Neural cell (in vitro differentiated cells): ENCODE results near the gene CPNE4. TPM values are rescaled to one million over a fixed set of nuclear protein-coding genes. Genes with fewer than 3 reads are reported as not detected.

ENCODE experiments used
- H2AFZ ChIP-seq: fragments of 200-600, 300-800 bp; sonication (generic), shearing (Covaris generic); 2 replicates; pipeline ENCODE4 v1.6.0; 2014; ENCODE audit warnings: low read depth, mild to moderate bottlenecking, antibody characterized with exemption, low read length, moderate library complexity
- H3F3A ChIP-seq: fragments of 200-600 bp; shearing (Covaris generic); 2 replicates; pipeline ENCODE4 v1.6.1; 2016; ENCODE audit warnings: mild to moderate bottlenecking, moderate library complexity, mixed read lengths, antibody characterized with exemption, low read length; ENCODE audit not compliant: insufficient read depth, poor library complexity, severe bottlenecking
- H3K27ac ChIP-seq: fragments of 200-600, 300-800 bp; sonication (generic), shearing (Covaris generic); 2 replicates; pipeline ENCODE4 v1.5.1; 2014; ENCODE audit warnings: mild to moderate bottlenecking, low read length, moderate library complexity
- H3K27me3 ChIP-seq: fragments of 300-800, 200-600 bp; sonication (generic), shearing (Covaris generic); 2 replicates; pipeline ENCODE4 v1.6.0; 2014; ENCODE audit warnings: mild to moderate bottlenecking, low read depth, low read length, moderate library complexity; ENCODE audit not compliant: insufficient read depth
- H3K36me3 ChIP-seq: fragments of 300-800, 200-600 bp; sonication (generic), shearing (Covaris generic); 2 replicates; pipeline ENCODE4 v1.5.1; 2014; ENCODE audit warnings: mild to moderate bottlenecking, antibody characterized with exemption, low read length, moderate library complexity; ENCODE audit not compliant: insufficient read depth
- H3K4me2 ChIP-seq: fragments of 300-800, 200-600 bp; sonication (generic), shearing (Covaris generic); 2 replicates; pipeline ENCODE4 v1.6.0; 2014; ENCODE audit warnings: mild to moderate bottlenecking, low read length
- H3K4me3 ChIP-seq: fragments of 300-800, 200-600 bp; sonication (generic), shearing (Covaris generic); 2 replicates; pipeline ENCODE4 v1.5.1; 2014; ENCODE audit warnings: mild to moderate bottlenecking, low read length, moderate library complexity
- H3K79me2 ChIP-seq: fragments of 200-600 bp; shearing (Covaris generic); replicated peaks from 2 replicates; pipeline ENCODE4 v1.6.0; 2014; ENCODE audit warnings: mild to moderate bottlenecking, low read length, moderate library complexity; ENCODE audit not compliant: insufficient read depth
- H3K9ac ChIP-seq: fragments of 300-800, 200-600 bp; sonication (generic), shearing (Covaris generic); 2 replicates; pipeline ENCODE4 v1.6.1; 2016; ENCODE audit warnings: mild to moderate bottlenecking, low read length, mixed read lengths
- H3K9me2 ChIP-seq: fragments of 200-600 bp; shearing (Covaris generic); 2 replicates; pipeline ENCODE4 v1.6.1; 2016; ENCODE audit warnings: mild to moderate bottlenecking, low read length, mixed read lengths; ENCODE audit not compliant: insufficient read depth
- H3K9me3 ChIP-seq: fragments of 200-600, 300-800 bp; sonication (generic), shearing (Covaris generic); 2 replicates; pipeline ENCODE4 v1.6.1; 2016; ENCODE audit warnings: mild to moderate bottlenecking, mixed run types, low read length, moderate library complexity, mixed read lengths
- H4K20me1 ChIP-seq: fragments of 200-600 bp; shearing (Covaris generic); 2 replicates; pipeline ENCODE4 v1.6.1; 2016; ENCODE audit warnings: mild to moderate bottlenecking, mixed run types; ENCODE audit not compliant: insufficient read depth
- CTCF ChIP-seq: fragments of 450-650 bp; IDR thresholded peaks from 2 replicates; pipeline ENCODE4 v1.5.1; 2014; ENCODE audit warnings: antibody characterized with exemption, mild to moderate bottlenecking, moderate library complexity; ENCODE audit not compliant: poor library complexity, severe bottlenecking
- EP300 ChIP-seq: fragments of 450-650 bp; conservative IDR thresholded peaks from 2 replicates; pipeline ENCODE4 v1.6.1; 2014; ENCODE audit warnings: antibody characterized with exemption, mild to moderate bottlenecking, moderate library complexity; ENCODE audit not compliant: poor library complexity, severe bottlenecking
- EZH2 ChIP-seq: fragments of 200-600, 300-800 bp; shearing (Covaris generic), sonication (generic); IDR thresholded peaks from 2 replicates; pipeline ENCODE4 v1.6.1; 2014; ENCODE audit warnings: antibody characterized with exemption, low read length, borderline replicate concordance, mild to moderate bottlenecking; ENCODE audit not compliant: insufficient read depth, poor library complexity, severe bottlenecking
- MXI1 ChIP-seq: fragments of 450-650 bp; conservative IDR thresholded peaks from 2 replicates; pipeline ENCODE4 v1.6.1; 2014; ENCODE audit warnings: antibody characterized with exemption, mild to moderate bottlenecking; ENCODE audit not compliant: poor library complexity, severe bottlenecking
- POLR2AphosphoS5 ChIP-seq: IDR thresholded peaks from 2 replicates; pipeline ENCODE4 v1.6.1; 2012
- RAD21 ChIP-seq: fragments of 450-650 bp; conservative IDR thresholded peaks from 2 replicates; pipeline ENCODE4 v1.6.1; 2014; ENCODE audit warnings: antibody characterized with exemption, mild to moderate bottlenecking, moderate library complexity
- REST ChIP-seq: IDR thresholded peaks from 2 replicates; pipeline ENCODE4 v1.6.1; 2012; ENCODE audit warnings: borderline replicate concordance
- SMC3 ChIP-seq: fragments of 450-650 bp; conservative IDR thresholded peaks from 2 replicates; pipeline ENCODE4 v1.6.1; 2014; ENCODE audit warnings: antibody characterized with exemption, mild to moderate bottlenecking, moderate library complexity; ENCODE audit not compliant: poor library complexity
- TAF1 ChIP-seq: IDR thresholded peaks from 2 replicates; pipeline ENCODE4 v1.6.1; 2012; ENCODE audit warnings: low read depth
- polyA plus RNA-seq: library from polyadenylated mRNA; depleted of rRNA; stranded (reverse); fragments of >200 nt; gene quantifications from 2 replicates; pipeline ENCODE4 v1.2.3, GENCODE V29; 2014

The CPNE4 gene
- polyA plus RNA-seq, 1 donor from 2014 or later, result 0.59 TPM

GRCh38 chr3:131704098-131704497 lies 330.7 kb downstream of the CPNE4 start:
- Histone ChIP-seq H3F3A (no peaks in the 10 kb centered on the region), H3K27ac (no peak overlapping the region), H3K79me2 (no peaks in the 10 kb centered on the region), H3K36me3 (no peaks in the 10 kb centered on the region), H4K20me1 (no peaks in the 10 kb centered on the region), H2AFZ (no peak overlapping the region), H3K9me3 (no peaks in the 10 kb centered on the region), H3K4me2 (no peak overlapping the region), H3K4me3 (no peak overlapping the region), H3K9ac (no peak overlapping the region), H3K9me2 (no peaks in the 10 kb centered on the region), H3K27me3 (no peaks in the 10 kb centered on the region)
- TF ChIP-seq POLR2AphosphoS5, result no peak

- TF ChIP-seq POLR2AphosphoS5, result no peak
- no peak for TF ChIP-seq RAD21
- no peak for TF ChIP-seq MXI1
- TF ChIP-seq EZH2, result no peak
- no peak for TF ChIP-seq TAF1
- TF ChIP-seq EP300, result no peak
- no peak for TF ChIP-seq SMC3
- TF ChIP-seq CTCF, result no peak
- TF ChIP-seq REST, result no peak
- Histone ChIP-seq H3K79me2 (no peaks in the 10 kb centered on the region), H3K9me2 (no peaks in the 10 kb centered on the region), H3K4me3 (no peak overlapping the region), H4K20me1 (no peaks in the 10 kb centered on the region), H3K27ac (no peak overlapping the region), H3F3A (no peaks in the 10 kb centered on the region), H3K36me3 (no peaks in the 10 kb centered on the region), H3K27me3 (no peaks in the 10 kb centered on the region), H3K9ac (no peak overlapping the region), H3K9me3 (no peaks in the 10 kb centered on the region), H3K4me2 (no peak overlapping the region), H2AFZ (no peak overlapping the region)
Measured at GRCh38 chr3:131702146-131702545, 332.7 kb downstream of the CPNE4 start.
